Activated T-helper 1 cell treated with anti-CD3 and anti-CD28 coated beads, Interleukin-2, amount 50 U/mL, for 16 hours (primary cell): ENCODE measurements around the gene ISLR.
"Not testable (repeated sequence)": the region's sequence is repeated elsewhere in the genome, so short reads cannot be mapped to it uniquely, and the experiment has no call there.

Source experiments
- DNase-seq, 2 donors: peaks; one replicate each; pipeline ENCODE4 v3.0.0-alpha.2; 2020; ENCODE audit warnings: low read depth in 1 of 2, low spot score in 1 of 2

ISLR gene

DNA sequence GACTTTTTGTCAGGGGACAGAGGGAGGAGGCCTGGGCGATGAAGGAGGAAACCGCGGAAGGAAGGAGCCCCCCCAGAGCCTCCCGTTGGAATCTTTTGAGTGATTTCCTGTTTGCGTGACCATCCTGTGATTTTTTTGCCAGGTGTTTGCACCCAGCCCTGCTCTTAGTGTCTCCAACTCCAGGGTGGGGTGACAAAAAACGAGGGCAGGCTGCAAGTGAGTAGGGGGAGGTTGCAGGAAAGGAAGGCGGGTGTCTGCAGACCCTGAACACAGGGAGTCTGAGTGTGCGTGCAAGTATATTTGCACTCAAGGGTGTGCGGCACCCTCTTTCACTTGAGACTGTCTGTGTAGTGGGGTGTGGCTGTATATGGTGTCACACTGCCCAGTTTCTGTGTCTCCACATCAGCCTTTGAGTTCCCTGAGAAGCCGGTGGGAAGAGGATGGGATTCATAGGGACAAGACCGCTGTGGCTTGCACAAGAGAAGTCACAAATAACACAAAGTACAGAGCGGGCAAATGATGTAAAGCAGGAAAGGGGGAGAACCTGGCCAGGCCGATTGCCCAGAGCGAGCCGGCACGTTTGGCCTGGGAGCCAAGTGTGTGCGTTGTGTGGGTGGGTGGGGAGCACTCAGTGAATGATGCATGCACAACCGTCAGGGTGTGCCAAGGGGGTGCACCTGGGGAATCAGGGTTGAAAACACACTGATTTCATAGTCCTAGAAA lies 36.5 kb upstream of the ISLR start:
- no peak for DNase-seq

DNA sequence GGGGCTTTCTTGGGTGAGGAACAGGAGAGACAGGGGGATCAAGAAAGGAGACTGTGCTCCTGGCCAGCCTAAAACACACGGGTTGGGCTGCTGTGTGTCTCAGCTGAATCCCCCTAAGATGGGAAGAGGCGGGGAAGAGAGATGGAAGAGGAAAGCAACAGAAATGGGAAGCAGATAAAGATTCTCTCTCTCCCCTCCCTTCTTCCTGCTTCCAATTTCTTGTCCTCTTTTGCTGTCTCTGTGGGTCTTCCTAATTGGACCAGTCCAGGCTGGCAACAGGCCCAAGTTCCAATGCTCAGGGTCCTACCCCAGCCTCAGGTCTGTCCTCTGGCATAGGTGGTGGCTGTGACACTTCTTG lies 36.0 kb upstream of the ISLR start:
- DNase-seq: no peak

GRCh38 chr15:74138642-74139041 lies 34.9 kb upstream of the ISLR start:
- no peak for DNase-seq

DNA sequence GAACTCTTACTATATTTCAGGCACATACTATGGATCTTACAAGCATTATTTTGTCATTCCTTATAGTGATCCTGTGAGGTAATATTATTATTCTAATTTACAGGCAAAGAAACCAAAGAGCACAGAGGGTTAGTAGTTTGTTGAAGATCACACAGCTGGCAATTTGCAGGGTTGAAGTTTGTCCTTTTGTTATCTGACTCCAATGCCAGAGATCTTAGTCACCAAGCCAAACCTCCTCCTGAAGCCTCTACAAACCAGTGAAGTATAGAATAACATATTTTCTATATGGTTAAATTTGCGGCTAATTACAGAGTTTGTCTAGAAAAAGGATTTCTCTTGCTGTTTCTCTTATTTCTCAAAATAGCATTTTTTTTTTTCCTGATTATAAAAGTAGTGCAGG lies 31.9 kb upstream of the ISLR start:
- no peak for DNase-seq

DNA sequence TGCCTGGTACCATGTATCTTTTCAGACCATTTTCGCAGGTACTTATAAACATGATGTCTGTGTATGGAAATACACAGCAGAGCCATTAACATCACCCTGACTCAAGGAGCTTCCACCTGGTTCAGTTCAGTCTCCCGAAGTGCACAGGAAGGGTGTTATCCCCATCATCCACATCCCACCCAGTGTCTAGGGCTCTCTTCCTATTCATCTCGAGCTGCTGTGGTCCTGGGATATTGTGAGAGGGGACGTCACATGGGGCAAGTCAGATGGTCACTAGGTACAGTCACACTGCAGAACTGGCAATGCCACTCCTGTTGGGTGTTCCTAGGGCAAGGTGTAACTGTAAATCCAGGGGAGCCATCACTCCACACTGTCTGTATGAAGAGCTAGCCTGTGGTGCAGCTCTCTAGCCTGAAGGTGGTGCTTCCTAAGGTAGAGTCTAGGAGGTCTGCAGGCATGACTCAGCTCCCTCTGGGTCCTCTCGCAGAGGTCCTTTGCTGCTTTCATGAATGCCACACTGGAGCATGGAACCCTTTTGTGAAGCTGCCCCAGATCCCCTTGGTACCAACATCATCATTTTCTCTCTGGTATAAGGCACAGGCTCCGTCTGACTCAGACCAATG lies 29.2 kb upstream of the ISLR start:
- DNase-seq: no peak

- DNase-seq: no peak
These were observed 27.2 kb upstream of the ISLR start for GRCh38 chr15:74146277-74146800.

DNA sequence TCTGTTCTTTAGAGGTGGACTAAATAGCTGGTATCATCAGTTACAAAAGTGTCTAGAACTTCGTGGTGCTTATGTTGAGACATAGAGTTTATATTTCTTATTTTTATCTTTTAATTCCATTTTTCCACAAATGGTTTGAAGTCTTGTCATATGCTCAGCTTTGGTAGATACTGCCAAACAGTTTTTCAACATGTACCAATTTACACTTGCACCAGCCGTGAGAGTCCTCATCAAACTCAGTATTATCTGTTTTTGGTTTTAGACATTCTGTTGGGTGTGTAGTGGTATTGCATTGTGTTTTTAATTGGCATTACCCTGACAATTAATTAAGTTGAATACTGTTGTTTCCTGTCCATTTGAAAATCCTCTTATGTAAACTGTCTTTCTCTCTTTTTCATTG lies 26.5 kb upstream of the ISLR start:
- no peak for DNase-seq

DNA sequence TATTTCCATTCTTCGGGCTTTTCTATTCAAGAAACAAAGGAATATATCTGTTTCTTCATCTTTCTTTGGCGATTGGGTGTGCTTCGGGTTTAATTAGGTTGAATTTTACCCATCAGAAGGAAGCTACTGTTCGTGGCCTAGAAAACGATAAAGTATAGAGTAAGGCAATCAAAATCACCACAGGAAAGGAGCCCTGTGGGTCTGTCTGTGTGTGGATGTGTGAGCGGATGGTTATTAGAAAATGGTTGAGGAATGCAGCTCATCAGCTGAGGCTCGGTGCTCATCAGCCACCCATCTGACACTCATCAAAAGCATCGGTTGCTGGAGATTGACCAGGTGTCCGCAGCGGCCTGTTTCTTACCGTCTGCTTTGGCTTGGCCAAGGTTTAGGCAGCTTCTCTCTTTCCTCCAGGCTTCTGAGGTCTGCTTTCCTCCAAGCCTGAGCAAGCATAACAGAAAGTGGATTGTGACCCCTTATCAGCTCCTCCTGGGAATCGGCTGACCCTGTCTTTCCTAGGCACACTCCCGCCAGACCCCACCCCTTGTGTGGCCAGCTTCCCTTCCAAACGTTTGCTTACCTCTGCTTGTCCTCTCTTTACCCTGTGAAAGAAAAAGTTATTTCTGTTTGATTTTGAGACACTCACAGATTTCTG lies 17.6 kb upstream of the ISLR start:
- no peak for DNase-seq

GRCh38 chr15:74156678-74157411 lies 16.7 kb upstream of the ISLR start:
- no peak for DNase-seq

- no peak for DNase-seq
These were observed 15.4 kb upstream of the ISLR start for GRCh38 chr15:74157868-74158827.

- no peak for DNase-seq
These were observed 14.5 kb upstream of the ISLR start for GRCh38 chr15:74158855-74159650.

DNA sequence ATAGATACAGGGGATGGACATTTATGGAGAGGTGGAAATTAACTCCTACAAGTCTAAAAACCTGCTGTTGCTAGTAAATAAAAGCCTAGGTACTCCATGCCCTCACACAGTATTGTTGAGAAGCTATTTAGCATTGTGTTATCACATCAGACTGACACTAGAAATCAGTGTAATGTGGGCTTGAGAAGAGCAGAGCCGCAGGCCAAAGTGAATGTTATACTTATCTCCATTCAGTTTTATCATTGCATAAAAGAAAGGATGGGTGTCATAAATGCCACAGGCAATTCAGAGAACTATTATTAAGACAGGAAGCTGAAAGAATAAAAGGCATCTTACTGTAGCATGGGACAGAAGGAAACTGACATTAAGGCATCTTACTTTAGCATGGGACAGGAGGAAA lies 13.7 kb upstream of the ISLR start:
- DNase-seq: no peak

DNA sequence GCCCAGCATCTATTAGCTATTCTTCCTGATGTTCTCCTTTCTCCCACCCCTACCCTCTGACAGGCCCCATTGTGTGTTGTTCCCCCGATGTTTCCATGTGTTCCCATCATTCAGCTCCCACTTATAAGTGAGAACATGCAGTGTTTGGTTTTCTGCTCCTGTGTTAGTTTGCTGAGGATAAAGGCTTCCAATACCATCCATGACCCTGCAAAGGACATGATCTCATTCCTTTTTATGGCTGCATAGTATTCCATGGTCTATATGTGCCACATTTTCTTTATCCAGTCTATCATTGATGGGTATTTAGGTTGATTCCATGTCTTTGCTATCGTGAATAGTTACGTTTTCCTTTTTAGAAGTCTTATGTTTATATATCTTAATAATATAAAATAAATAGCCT lies 13.1 kb upstream of the ISLR start:
- not testable (repeated sequence) for DNase-seq

DNA sequence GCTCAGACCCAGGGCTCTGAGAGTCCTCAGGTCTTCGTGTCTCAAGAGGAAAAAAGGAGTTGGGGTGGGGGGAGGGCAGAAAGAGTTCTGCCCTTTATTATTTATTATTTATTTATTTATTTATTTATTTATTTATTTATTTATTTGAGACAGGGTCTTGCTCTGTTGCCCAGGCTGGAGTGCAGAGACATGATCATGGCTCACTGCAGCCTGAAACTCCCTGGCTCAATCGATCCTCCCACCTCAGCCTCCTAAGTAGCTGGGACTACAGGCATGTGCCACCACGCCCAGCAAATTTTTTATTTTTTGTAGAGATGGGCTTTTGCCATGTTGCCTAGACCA lies 11.3 kb upstream of the ISLR start:
- DNase-seq: not testable (repeated sequence)

DNA sequence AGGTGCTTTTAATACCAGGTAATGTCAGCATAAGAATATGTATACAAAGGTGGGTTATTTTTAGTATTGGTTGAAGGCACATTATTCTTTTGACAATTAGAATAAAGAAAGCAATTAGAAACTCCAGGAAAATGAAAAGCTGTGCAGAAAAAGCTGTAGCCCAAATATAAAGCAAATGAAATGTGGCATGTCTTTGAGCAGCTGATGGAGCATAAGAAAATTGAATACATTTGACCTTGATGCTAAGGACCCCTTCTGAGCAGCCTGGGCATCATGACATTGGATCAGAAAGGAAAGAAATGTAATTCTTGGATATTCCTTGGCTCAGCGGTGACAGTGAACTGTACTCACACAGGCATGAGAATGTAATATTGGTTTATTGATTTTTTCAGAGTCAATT lies 8.0 kb upstream of the ISLR start:
- no peak for DNase-seq

GRCh38 chr15:74167891-74168331 lies 5.6 kb upstream of the ISLR start:
- DNase-seq: no peak

DNA sequence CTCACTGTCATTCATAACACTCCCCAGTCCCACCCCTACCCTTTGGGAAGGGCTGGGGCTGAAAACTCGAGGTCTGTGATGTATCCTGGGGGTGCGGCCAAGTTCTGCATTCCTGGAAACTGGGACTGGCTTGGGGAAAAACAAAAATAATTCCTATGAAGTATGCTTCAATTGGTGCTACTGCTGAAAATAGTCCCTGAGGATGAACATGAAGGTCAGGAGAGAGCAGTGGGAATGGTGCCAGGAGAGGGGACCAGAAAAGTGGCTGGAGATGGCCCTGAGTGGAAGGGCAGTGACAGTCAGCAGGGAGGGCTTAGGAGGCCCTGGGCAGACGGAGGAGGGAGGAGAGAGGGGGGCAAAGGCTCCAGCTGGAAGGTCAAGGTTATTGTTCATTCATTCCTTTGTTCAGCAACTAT lies 4.8 kb upstream of the ISLR start:
- no peak for DNase-seq

GRCh38 chr15:74170071-74170844 lies 3.3 kb upstream of the ISLR start:
- no peak for DNase-seq
